Measurements from ENCODE around the gene GPS1.

Gene GPS1

DNA sequence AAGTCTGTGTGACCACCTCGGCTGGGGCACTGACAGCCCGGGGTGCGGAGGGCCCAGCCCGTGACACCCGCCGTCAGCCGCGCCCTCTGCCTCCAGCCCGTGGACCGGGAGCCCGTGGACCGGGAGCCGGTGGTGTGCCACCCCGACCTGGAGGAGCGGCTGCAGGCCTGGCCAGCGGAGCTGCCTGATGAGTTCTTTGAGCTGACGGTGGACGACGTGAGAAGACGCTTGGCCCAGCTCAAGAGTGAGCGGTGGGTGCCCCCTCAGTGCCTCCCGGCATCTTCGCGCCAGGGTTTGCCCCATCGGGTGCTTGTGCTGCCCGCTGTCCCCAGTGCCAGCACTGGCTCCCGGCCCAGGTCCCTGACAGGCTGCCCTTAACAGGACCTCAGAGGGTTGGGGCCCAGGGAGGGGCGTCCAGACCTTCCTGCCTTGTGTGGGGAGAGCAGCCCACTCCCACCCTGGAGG is 42.7 kb upstream of the GPS1 start:
- no peaks in the 10 kb centered on the region for H3K27me3 ChIP-seq (ENCODE audit: control insufficient read depth in 5 of 5, insufficient read depth in 4 of 5, low read length in 5 of 5)
- peaks cover 0 to 30% (median 9%) of the 10 kb centered on the region in 5 donors for H3K36me3 ChIP-seq (ENCODE audit: control insufficient read depth in 5 of 5, insufficient read depth in 5 of 5, low read length in 5 of 5)
- no peak overlapping the region for H3K27ac ChIP-seq (ENCODE audit: low read depth, low read length)
- H3K4me1 ChIP-seq (ENCODE audit: control insufficient read depth in 5 of 5, insufficient read depth in 5 of 5, low read length in 5 of 5): peaks cover 6 to 20% (median 11%) of the 10 kb centered on the region in 5 donors
- no peak overlapping the region for H3K4me3 ChIP-seq (ENCODE audit: low read depth in 1 of 5, low read length in 5 of 5)
- H3K9ac ChIP-seq (ENCODE audit: low read length in 5 of 5): no peak overlapping the region
- H3K9me3 ChIP-seq (ENCODE audit: control insufficient read depth in 5 of 5, low read length in 5 of 5): no peaks in the 10 kb centered on the region

DNA sequence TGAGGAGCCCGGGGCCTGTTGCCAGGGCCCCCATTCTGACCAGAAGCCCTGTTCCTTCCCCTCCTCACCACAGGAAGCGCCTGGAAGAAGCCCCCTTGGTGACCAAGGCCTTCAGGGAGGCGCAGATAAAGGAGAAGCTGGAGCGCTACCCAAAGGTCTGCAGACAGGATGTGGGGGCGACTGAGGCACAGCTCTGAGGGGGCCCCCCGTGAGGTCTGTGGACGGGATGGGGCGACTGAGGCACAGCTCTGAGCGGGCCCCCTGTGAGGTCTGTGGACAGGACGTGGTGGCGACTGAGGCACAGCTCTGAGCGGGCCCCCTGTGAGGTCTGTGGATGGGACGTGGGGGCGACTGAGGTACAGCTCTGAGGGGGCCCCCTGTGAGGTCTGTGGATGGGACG is 42.3 kb upstream of the GPS1 start:
- Histone ChIP-seq H3K27ac (ENCODE audit: low read depth, low read length) (no peak overlapping the region), H3K4me3 (ENCODE audit: low read depth in 1 of 5, low read length in 5 of 5) (no peak overlapping the region), H3K9me3 (ENCODE audit: control insufficient read depth in 5 of 5, low read length in 5 of 5) (no peaks in the 10 kb centered on the region), H3K9ac (ENCODE audit: low read length in 5 of 5) (no peak overlapping the region), H3K27me3 (ENCODE audit: control insufficient read depth in 5 of 5, insufficient read depth in 4 of 5, low read length in 5 of 5) (no peaks in the 10 kb centered on the region), H3K36me3 (ENCODE audit: control insufficient read depth in 5 of 5, insufficient read depth in 5 of 5, low read length in 5 of 5) (peaks cover 0 to 30% (median 9%) of the 10 kb centered on the region in 5 donors), H3K4me1 (ENCODE audit: control insufficient read depth in 5 of 5, insufficient read depth in 5 of 5, low read length in 5 of 5) (peaks cover 6 to 15% (median 7%) of the 10 kb centered on the region in 5 donors)

DNA sequence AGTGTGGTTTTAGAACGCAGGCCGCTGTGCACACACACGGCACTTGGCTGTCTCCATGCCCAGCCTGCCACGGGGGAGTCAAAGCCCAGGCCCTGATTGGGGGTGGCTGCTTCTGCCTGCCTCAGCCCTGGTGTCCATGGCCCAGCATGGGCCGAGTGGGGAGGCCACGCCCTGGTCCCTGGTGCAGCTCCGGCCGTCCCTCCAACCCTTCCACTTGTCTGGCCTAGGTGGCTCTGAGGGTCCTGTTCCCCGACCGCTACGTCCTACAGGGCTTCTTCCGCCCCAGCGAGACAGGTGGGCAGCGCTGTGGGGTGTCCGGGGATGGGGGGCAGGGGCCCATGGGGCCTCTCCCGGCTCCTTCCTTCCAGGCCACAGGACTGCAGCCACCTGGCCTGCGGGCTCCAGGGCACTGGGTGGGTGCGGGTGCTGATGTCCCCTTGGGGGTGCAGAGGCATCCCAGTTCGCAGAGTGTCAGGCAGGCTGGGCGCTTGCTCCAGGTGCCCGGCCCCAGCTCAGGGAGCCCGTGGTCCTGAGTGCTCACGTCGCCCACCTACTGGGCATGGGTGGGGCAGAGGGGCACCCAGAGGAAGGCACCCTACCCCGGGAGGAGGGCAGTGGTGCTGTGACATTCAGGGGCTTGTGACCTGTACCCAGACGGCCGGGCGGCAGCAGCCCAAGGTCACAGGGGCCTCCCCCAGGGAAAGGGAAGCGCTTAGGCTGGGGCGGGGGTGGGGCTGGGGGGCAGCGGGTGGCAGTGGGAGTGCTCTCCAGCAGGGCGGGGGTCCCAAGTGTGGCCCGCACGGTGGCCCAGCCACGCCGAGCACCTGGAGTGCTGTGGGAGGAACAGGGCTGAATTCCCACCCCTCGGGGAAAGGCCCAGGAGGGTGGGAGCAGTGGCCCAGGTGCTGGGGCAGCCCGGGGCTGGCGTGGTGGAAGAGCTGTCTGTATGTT is 40.8 kb upstream of the GPS1 start:
- H3K27me3 ChIP-seq (ENCODE audit: control insufficient read depth in 5 of 5, insufficient read depth in 4 of 5, low read length in 5 of 5): no peaks in the 10 kb centered on the region
- H3K9me3 ChIP-seq (ENCODE audit: control insufficient read depth in 5 of 5, low read length in 5 of 5): no peaks in the 10 kb centered on the region
- peaks cover 0 to 27% (median 9%) of the 10 kb centered on the region in 5 donors for H3K36me3 ChIP-seq (ENCODE audit: control insufficient read depth in 5 of 5, insufficient read depth in 5 of 5, low read length in 5 of 5)
- peaks cover 5 to 10% (median 7%) of the 10 kb centered on the region in 5 donors for H3K4me1 ChIP-seq (ENCODE audit: control insufficient read depth in 5 of 5, insufficient read depth in 5 of 5, low read length in 5 of 5)
- H3K9ac ChIP-seq (ENCODE audit: low read length in 5 of 5): no peak overlapping the region
- H3K27ac ChIP-seq (ENCODE audit: low read depth, low read length): no peak overlapping the region
- H3K4me3 ChIP-seq (ENCODE audit: low read depth in 1 of 5, low read length in 5 of 5): no peak overlapping the region

DNA sequence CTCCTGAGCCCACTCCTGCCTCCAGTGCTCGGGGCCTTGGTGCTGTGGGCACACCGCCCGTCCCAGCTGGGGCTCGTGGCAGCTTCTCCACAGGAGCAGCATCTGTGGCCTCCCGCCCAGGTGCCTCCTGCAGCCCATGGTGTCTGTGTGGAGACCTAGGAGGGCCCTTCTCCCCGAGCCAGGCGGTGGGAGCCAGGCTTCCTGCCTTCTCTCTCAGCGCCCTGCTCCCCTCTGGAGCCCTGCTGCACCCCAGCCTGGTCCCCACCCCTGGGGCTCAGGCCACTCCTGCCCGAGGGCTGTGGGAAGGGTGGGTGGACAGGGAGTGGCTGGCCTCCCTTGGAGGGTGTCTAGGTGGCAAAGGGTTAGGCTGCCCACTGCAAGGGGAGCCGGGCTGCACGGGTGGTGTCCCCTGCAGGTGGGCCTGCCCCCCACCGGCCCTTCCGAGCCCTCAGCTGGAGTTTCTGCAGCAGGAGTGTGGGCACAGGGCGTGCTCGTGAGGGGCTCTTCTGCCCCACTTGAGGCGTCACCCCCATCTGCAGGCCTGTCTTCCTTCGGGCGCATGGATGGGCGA is 40.0 kb upstream of the GPS1 start:
- Histone ChIP-seq H3K9me3 (ENCODE audit: control insufficient read depth in 5 of 5, low read length in 5 of 5) (no peaks in the 10 kb centered on the region), H3K4me3 (ENCODE audit: low read depth in 1 of 5, low read length in 5 of 5) (no peak overlapping the region), H3K36me3 (ENCODE audit: control insufficient read depth in 5 of 5, insufficient read depth in 5 of 5, low read length in 5 of 5) (peaks cover 0 to 29% (median 9%) of the 10 kb centered on the region in 5 donors), H3K4me1 (ENCODE audit: control insufficient read depth in 5 of 5, insufficient read depth in 5 of 5, low read length in 5 of 5) (peaks cover 0 to 1% (median 0%) of the 10 kb centered on the region in 5 donors), H3K27me3 (ENCODE audit: control insufficient read depth in 5 of 5, insufficient read depth in 4 of 5, low read length in 5 of 5) (no peaks in the 10 kb centered on the region), H3K9ac (ENCODE audit: low read length in 5 of 5) (no peak overlapping the region), H3K27ac (ENCODE audit: low read depth, low read length) (no peak overlapping the region)

DNA sequence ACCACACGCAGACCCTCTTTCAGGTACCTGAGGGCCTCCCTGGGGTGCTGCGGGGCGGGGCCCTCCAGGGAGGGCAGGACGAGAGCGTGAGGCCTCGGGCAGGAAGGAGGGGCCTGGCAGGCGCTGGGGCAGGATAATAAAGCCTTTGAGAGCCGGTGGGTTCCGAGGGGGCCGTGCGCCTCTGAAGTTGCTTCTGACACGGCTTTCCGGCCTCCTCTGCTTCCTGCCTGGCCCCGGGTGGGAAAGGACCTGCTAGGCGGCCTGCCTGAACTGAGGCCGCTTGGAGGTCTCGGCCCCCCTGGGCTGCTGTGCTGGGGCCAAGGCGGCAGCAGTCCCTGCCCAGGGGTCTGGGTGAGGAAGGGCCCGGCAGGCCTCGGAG is 39.4 kb upstream of the GPS1 start:
- Histone ChIP-seq H3K9ac (ENCODE audit: low read length in 5 of 5) (no peak overlapping the region), H3K27ac (ENCODE audit: low read depth, low read length) (no peak overlapping the region), H3K27me3 (ENCODE audit: control insufficient read depth in 5 of 5, insufficient read depth in 4 of 5, low read length in 5 of 5) (no peaks in the 10 kb centered on the region), H3K36me3 (ENCODE audit: control insufficient read depth in 5 of 5, insufficient read depth in 5 of 5, low read length in 5 of 5) (peaks cover 0 to 32% (median 10%) of the 10 kb centered on the region in 5 donors), H3K4me3 (ENCODE audit: low read depth in 1 of 5, low read length in 5 of 5) (no peak overlapping the region), H3K9me3 (ENCODE audit: control insufficient read depth in 5 of 5, low read length in 5 of 5) (no peaks in the 10 kb centered on the region), H3K4me1 (ENCODE audit: control insufficient read depth in 5 of 5, insufficient read depth in 5 of 5, low read length in 5 of 5) (no peaks in the 10 kb centered on the region)

GRCh38 chr17:82012640-82013295 is 38.9 kb upstream of the GPS1 start:
- no peak overlapping the region for H3K4me3 ChIP-seq (ENCODE audit: low read depth in 1 of 5, low read length in 5 of 5)
- no peak overlapping the region for H3K27ac ChIP-seq (ENCODE audit: low read depth, low read length)
- H3K36me3 ChIP-seq (ENCODE audit: control insufficient read depth in 5 of 5, insufficient read depth in 5 of 5, low read length in 5 of 5): peaks cover 0 to 37% (median 12%) of the 10 kb centered on the region in 5 donors
- H3K9me3 ChIP-seq (ENCODE audit: control insufficient read depth in 5 of 5, low read length in 5 of 5): no peaks in the 10 kb centered on the region
- no peaks in the 10 kb centered on the region for H3K4me1 ChIP-seq (ENCODE audit: control insufficient read depth in 5 of 5, insufficient read depth in 5 of 5, low read length in 5 of 5)
- no peaks in the 10 kb centered on the region for H3K27me3 ChIP-seq (ENCODE audit: control insufficient read depth in 5 of 5, insufficient read depth in 4 of 5, low read length in 5 of 5)
- H3K9ac ChIP-seq (ENCODE audit: low read length in 5 of 5): no peak overlapping the region

DNA sequence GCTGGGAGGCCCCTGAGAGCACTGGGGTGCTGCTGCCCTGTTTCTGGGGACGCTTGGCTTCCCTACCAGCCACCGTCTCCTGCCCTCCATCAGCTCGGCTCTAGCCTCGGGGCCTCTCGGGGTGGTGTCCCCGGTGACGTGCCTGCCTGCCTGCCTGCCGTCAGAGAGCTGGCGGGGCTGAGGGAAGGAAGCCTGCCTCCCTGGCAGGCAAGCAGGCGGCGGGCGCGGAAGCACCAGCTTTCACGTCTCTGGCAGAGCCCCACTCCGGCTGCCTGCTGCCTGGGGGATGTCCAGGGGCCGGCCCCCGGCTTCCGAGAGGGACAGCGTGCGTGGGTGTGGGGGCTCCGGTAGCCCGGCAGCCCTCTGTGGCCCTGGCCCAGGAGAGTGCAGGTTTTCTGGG is 38.4 kb upstream of the GPS1 start:
- no peak overlapping the region for H3K4me3 ChIP-seq (ENCODE audit: low read depth in 1 of 5, low read length in 5 of 5)
- H3K27me3 ChIP-seq (ENCODE audit: control insufficient read depth in 5 of 5, insufficient read depth in 4 of 5, low read length in 5 of 5): no peaks in the 10 kb centered on the region
- H3K27ac ChIP-seq (ENCODE audit: low read depth, low read length): no peak overlapping the region
- no peaks in the 10 kb centered on the region for H3K9me3 ChIP-seq (ENCODE audit: control insufficient read depth in 5 of 5, low read length in 5 of 5)
- H3K4me1 ChIP-seq (ENCODE audit: control insufficient read depth in 5 of 5, insufficient read depth in 5 of 5, low read length in 5 of 5): no peaks in the 10 kb centered on the region
- no peak overlapping the region for H3K9ac ChIP-seq (ENCODE audit: low read length in 5 of 5)
- peaks cover 0 to 41% (median 14%) of the 10 kb centered on the region in 5 donors for H3K36me3 ChIP-seq (ENCODE audit: control insufficient read depth in 5 of 5, insufficient read depth in 5 of 5, low read length in 5 of 5)

DNA sequence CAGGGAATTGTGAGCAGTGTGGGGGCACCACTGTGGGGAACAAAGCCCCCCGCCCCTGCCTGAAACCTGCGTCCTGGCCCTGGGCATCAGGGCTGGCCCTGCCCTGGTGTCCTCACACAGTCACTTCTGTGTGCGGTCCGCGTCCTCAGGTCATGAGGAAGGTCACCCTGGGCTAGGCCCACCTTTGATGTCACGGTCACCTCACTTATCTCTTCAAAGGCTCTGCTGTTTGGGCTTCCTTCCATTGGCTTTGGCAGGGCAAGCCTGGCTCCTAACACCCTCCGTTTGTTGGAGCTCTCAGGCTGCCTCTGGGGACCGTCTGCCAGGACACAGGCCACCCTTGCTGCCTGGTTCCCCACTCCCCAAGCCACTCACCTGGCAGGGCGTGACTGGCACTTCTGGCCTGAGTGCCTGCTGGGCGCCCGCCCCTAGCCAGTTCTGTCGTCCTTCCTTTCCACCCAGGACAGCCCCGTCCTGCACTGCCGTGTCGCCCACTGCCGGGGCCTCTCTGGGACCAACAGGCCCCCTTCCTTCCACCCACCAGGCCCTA is 37.9 kb upstream of the GPS1 start:
- Histone ChIP-seq H3K27ac (ENCODE audit: low read depth, low read length) (no peak overlapping the region), H3K9ac (ENCODE audit: low read length in 5 of 5) (no peak overlapping the region), H3K4me3 (ENCODE audit: low read depth in 1 of 5, low read length in 5 of 5) (no peak overlapping the region), H3K27me3 (ENCODE audit: control insufficient read depth in 5 of 5, insufficient read depth in 4 of 5, low read length in 5 of 5) (no peaks in the 10 kb centered on the region), H3K9me3 (ENCODE audit: control insufficient read depth in 5 of 5, low read length in 5 of 5) (no peaks in the 10 kb centered on the region), H3K36me3 (ENCODE audit: control insufficient read depth in 5 of 5, insufficient read depth in 5 of 5, low read length in 5 of 5) (peaks cover 0 to 46% (median 19%) of the 10 kb centered on the region in 5 donors), H3K4me1 (ENCODE audit: control insufficient read depth in 5 of 5, insufficient read depth in 5 of 5, low read length in 5 of 5) (no peaks in the 10 kb centered on the region)

DNA sequence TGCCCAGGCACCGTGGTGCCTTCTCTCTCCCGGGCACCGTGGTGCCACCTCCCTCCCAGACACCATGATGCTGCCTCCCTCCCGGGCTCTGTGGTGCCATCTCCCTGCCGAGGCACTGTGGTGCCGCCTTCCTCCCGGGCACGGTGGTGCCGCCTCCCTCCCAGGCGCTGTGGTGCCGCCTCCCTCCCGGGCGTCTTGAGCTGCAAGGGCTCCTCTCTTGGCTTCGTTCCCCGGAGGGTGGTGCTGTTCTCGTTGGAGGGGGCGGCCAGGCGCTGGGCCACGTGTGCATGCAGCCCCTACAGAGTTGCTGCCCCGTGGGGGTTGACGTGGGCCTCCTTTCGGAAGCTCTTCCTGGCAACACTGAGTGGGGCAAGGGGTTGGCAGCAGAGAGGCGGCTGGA is 37.3 kb upstream of the GPS1 start:
- Histone ChIP-seq H3K27ac (ENCODE audit: low read depth, low read length) (no peak overlapping the region), H3K9me3 (ENCODE audit: control insufficient read depth in 5 of 5, low read length in 5 of 5) (no peaks in the 10 kb centered on the region), H3K4me3 (ENCODE audit: low read depth in 1 of 5, low read length in 5 of 5) (no peak overlapping the region), H3K4me1 (ENCODE audit: control insufficient read depth in 5 of 5, insufficient read depth in 5 of 5, low read length in 5 of 5) (peaks cover 0 to 2% (median 0%) of the 10 kb centered on the region in 5 donors), H3K36me3 (ENCODE audit: control insufficient read depth in 5 of 5, insufficient read depth in 5 of 5, low read length in 5 of 5) (peaks cover 0 to 44% (median 20%) of the 10 kb centered on the region in 5 donors), H3K9ac (ENCODE audit: low read length in 5 of 5) (no peak overlapping the region), H3K27me3 (ENCODE audit: control insufficient read depth in 5 of 5, insufficient read depth in 4 of 5, low read length in 5 of 5) (peaks cover 0 to 2% (median 0%) of the 10 kb centered on the region in 5 donors)

Data from subcutaneous abdominal adipose tissue (tissue), 5 donors.